Measurements from ENCODE around the gene ZNF829. TPM values are rescaled to one million over a fixed set of nuclear protein-coding genes. Genes with fewer than 3 reads are reported as not detected.

ZNF829 gene
- total RNA-seq, 1 donor from 2014 or later = 1.3 TPM

Other genes starting within 250 kb of the ZNF829 start
- 6.7 and 11.2 TPM in 2 replicates for gene ZNF461, start 249.5 kb downstream of the ZNF829 start, total RNA-seq
- 4.2 and 5.3 TPM in 2 replicates for gene ZNF567, start 228.7 kb downstream of the ZNF829 start, total RNA-seq
- 3.8 and 5.5 TPM in 2 replicates for gene ZNF850, start 143.5 kb downstream of the ZNF829 start, total RNA-seq
- 6.7 and 10.1 TPM in 2 replicates for gene ZNF790, start 77.9 kb downstream of the ZNF829 start, total RNA-seq
- 2.1 and 2.4 TPM in 2 replicates for gene ZNF345, start 65.4 kb downstream of the ZNF829 start, total RNA-seq
- gene ZNF568, start within 50 bp of the ZNF829 start, total RNA-seq = 12.1 and 13.3 TPM in 2 replicates
- gene ZNF420, start 162.1 kb upstream of the ZNF829 start, total RNA-seq = 6.7 and 13.2 TPM in 2 replicates

Data from pulmonary artery endothelial cell (primary cell).